ENCODE results near the gene KRTAP5-7. TPM values are rescaled to one million over a fixed set of nuclear protein-coding genes. Genes with fewer than 3 reads are reported as not detected.

KRTAP5-7 gene
- polyA plus RNA-seq, 1 of the 3 experiments (the other 2 are of a cell fraction) = 0.07 TPM

DNA sequence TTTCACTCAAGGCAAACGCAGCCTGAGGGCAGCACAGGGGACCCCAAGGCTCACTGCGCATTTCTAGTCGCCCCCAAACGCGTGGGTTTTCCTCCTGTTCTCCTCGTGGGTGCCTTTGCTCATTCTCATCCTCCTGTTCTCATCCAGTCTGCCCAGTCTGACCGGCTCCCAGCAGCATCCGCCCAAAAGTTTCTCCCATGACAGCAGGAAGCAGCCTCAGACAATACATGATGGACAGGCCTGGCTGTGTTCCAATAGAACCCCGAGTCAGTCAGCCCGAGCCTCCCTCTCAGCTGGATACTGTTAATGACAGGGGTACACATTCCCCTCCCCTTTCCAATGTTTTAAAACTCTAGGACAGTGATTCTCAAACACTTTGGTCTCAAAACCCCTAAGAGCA lies 22.5 kb upstream of the KRTAP5-7 start (continued):
- no peak for TF ChIP-seq USF1 (IDR thresholded peaks at IDR 0.05; ENCODE audit: borderline replicate concordance, low read depth)
- no peak for TF ChIP-seq MXI1 (IDR thresholded peaks at IDR 0.05; ENCODE audit: low read depth, low read length)
- no peak for TF ChIP-seq CHD2 (IDR thresholded peaks at IDR 0.05; ENCODE audit: low read length, partially characterized antibody)

- POLR2A ChIA-PET = no interaction called here
- Histone ChIP-seq H3K9me3 (no peaks in the 10 kb centered on the region), H4K20me1 (ENCODE audit: insufficient read depth) (no peaks in the 10 kb centered on the region), H3K36me3 (replicated peaks in 1 of 2; ENCODE audit: control insufficient read depth in 1 of 2, insufficient read depth in 2 of 2, low read length in 1 of 2) (peaks cover 0 to 13% of the 10 kb centered on the region in 2 experiments), H3F3A (replicated peaks; ENCODE audit: insufficient read depth) (no peaks in the 10 kb centered on the region), H3K27ac (ENCODE audit: low read depth in 2 of 2, low read length in 1 of 2) (peak overlapping the region in 1 of 2 experiments; percentile 77; a peak in 2 of 4 replicates), H3K9me2 (no peaks in the 10 kb centered on the region), H2AFZ (ENCODE audit: low read depth) (no peak overlapping the region), H3K79me2 (ENCODE audit: insufficient read depth) (no peaks in the 10 kb centered on the region), H3K9ac (no peak overlapping the region), H3K4me2 (no peak overlapping the region), H3K4me3 (ENCODE audit: low read depth in 2 of 2, low read length in 1 of 2) (no peak overlapping the region), H3K27me3 (ENCODE audit: insufficient read depth) (no peaks in the 10 kb centered on the region), H3K4me1 (ENCODE audit: control insufficient read depth in 1 of 2, insufficient read depth in 2 of 2, low read depth in 1 of 2, low read length in 1 of 2) (peaks cover 0 to 42% of the 10 kb centered on the region in 2 experiments; a peak in 2 of 4 replicates)
- TF ChIP-seq SMC3 (IDR thresholded peaks at IDR 0.05; ENCODE audit: low read depth, low read length) (no peak), RXRA (IDR thresholded peaks at IDR 0.05; ENCODE audit: borderline replicate concordance, low read depth) (no peak), RCOR1 (IDR thresholded peaks at IDR 0.05; ENCODE audit: low read length) (0 out of 2 replicates have a peak, but pooled peaks have one; percentile 4), GABPA (IDR thresholded peaks at IDR 0.05; ENCODE audit: low read depth) (no peak), NRF1 (IDR thresholded peaks at IDR 0.05; ENCODE audit: low read depth, low read length) (no peak), TAF1 (IDR thresholded peaks at IDR 0.05; ENCODE audit: borderline replicate concordance, low read depth, low read length) (no peak), ELF1 (IDR thresholded peaks at IDR 0.05) (no peak), CHD2 (IDR thresholded peaks at IDR 0.05; ENCODE audit: low read length, partially characterized antibody) (peak; percentile 33), MXI1 (IDR thresholded peaks at IDR 0.05; ENCODE audit: low read depth, low read length) (no peak), NFIC (IDR thresholded peaks at IDR 0.05; ENCODE audit: borderline replicate concordance) (no peak), POLR2AphosphoS5 (IDR thresholded peaks at IDR 0.05; ENCODE audit: low read depth, low read length) (no peak), FOXM1 (IDR thresholded peaks at IDR 0.05; ENCODE audit: low read depth) (no peak), GATA2 (CRISPR knock-in tag; IDR thresholded peaks at IDR 0.05) (no peak)
- TF ChIP-seq, protein P1, sequence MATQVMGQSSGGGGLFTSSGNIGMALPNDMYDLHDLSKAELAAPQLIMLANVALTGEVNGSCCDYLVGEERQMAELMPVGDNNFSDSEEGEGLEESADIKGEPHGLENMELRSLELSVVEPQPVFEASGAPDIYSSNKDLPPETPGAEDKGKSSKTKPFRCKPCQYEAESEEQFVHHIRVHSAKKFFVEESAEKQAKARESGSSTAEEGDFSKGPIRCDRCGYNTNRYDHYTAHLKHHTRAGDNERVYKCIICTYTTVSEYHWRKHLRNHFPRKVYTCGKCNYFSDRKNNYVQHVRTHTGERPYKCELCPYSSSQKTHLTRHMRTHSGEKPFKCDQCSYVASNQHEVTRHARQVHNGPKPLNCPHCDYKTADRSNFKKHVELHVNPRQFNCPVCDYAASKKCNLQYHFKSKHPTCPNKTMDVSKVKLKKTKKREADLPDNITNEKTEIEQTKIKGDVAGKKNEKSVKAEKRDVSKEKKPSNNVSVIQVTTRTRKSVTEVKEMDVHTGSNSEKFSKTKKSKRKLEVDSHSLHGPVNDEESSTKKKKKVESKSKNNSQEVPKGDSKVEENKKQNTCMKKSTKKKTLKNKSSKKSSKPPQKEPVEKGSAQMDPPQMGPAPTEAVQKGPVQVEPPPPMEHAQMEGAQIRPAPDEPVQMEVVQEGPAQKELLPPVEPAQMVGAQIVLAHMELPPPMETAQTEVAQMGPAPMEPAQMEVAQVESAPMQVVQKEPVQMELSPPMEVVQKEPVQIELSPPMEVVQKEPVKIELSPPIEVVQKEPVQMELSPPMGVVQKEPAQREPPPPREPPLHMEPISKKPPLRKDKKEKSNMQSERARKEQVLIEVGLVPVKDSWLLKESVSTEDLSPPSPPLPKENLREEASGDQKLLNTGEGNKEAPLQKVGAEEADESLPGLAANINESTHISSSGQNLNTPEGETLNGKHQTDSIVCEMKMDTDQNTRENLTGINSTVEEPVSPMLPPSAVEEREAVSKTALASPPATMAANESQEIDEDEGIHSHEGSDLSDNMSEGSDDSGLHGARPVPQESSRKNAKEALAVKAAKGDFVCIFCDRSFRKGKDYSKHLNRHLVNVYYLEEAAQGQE (IDR thresholded peaks at IDR 0.05; ENCODE audit: low read depth, low read length) = no peak
- DNase-seq = peak; percentile 56
- WGBS (ENCODE audit: low lambda C conversion rate) = 36% methylated on average over 2 of the region's 2 CpGs
- CTCF ChIA-PET = interaction anchor here (0.6 to 2.6 kb wide), 3 partner anchors 15 to 58 kb away, joined by 3 to 8 read pairs (median 3); partner anchors contain the start of gene NADSYN1
Observed at GRCh38 chr11:71505001-71505400, 22.1 kb upstream of the KRTAP5-7 start.

Measured in SK-N-SH (cell line).